Hematopoietic multipotent progenitor cell treated with erythropoietin and hydrocortisone succinate and interleukin-3 and kit ligand, for 17 days (in vitro differentiated cells): ENCODE measurements around the gene SLC25A19.

ENCODE experiments used
- DNase-seq: peaks from one replicate; pipeline ENCODE4 v3.0.0-alpha.2; 2015; ENCODE audit warnings: low spot score

SLC25A19 gene

GRCh38 chr17:75241502-75241901 is 47.7 kb downstream of the SLC25A19 start:
- no peak for DNase-seq

GRCh38 chr17:75241143-75241430 is 48.1 kb downstream of the SLC25A19 start:
- no peak for DNase-seq

- DNase-seq: peak; percentile 40
These were observed 48.7 kb downstream of the SLC25A19 start for GRCh38 chr17:75240394-75241142.

GRCh38 chr17:75239778-75240393 is 49.3 kb downstream of the SLC25A19 start:
- no peak for DNase-seq

- DNase-seq: no peak
These were observed 50.0 kb downstream of the SLC25A19 start for GRCh38 chr17:75239214-75239613.

GRCh38 chr17:75238684-75239191 is 50.5 kb downstream of the SLC25A19 start:
- peak; percentile 75 for DNase-seq

GRCh38 chr17:75238020-75238580 is 51.1 kb downstream of the SLC25A19 start:
- no peak for DNase-seq

- no peak for DNase-seq
These were observed 51.9 kb downstream of the SLC25A19 start for GRCh38 chr17:75237100-75238014.

GRCh38 chr17:75232786-75233185 is 56.4 kb downstream of the SLC25A19 start:
- DNase-seq: no peak

GRCh38 chr17:75231741-75232464 is 57.3 kb downstream of the SLC25A19 start:
- no peak for DNase-seq

GRCh38 chr17:75231071-75231470 is 58.2 kb downstream of the SLC25A19 start:
- DNase-seq: no peak

GRCh38 chr17:75228847-75229246 is 60.4 kb downstream of the SLC25A19 start:
- DNase-seq: no peak

- no peak for DNase-seq
These were observed 60.9 kb downstream of the SLC25A19 start for GRCh38 chr17:75228305-75228704.

GRCh38 chr17:75227729-75228128 is 61.5 kb downstream of the SLC25A19 start:
- DNase-seq: no peak

- DNase-seq: no peak
These were observed 64.2 kb downstream of the SLC25A19 start for GRCh38 chr17:75225016-75225415.
